Measurements from ENCODE around the gene SDK1. TPM values are rescaled to one million over a fixed set of nuclear protein-coding genes. Genes with fewer than 3 reads are reported as not detected.

Gene SDK1
- total RNA-seq, 1 donor from 2014 or later = 1.3 TPM

DNA sequence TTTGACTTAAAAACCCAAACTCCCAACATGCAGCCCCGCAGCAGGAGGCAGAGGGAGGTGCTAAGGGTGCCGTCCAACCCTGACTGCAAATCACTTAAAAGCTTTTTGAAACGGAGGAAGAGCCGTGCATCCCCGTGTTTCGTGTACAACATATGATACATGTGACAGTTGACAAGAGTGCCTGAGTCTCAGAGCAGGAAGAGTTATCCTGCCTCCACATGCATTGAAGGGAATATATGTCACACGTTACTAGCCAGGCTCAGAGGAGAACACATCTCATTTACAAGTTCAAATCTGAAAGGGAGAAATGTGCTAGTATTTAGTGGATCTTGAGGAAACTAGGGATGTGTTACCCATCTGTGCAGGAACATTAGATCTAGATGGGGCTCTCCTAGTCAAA lies 69.9 kb downstream of the SDK1 start:
- ChIA-PET POLR2A (no interaction called here), CTCF (no interaction called here)
- Mint-ChIP-seq H3K27me3 (peaks cover 41% of the 10 kb centered on the region), H3K36me3 (ENCODE audit: low read depth) (no peaks in the 10 kb centered on the region), H3K9me3 (no peaks in the 10 kb centered on the region), H3K27ac (no peak overlapping the region), H3K4me1 (peaks cover 7% of the 10 kb centered on the region), H3K4me3 (no peak overlapping the region)
- ATAC-seq (ENCODE audit: low read depth) (no peak), DNase-seq (no peak)
- intact Hi-C loops (cut with micrococcal nuclease) = no loop called here
- TF ChIP-seq CTCF (IDR thresholded peaks at IDR 0.05) = no peak

DNA sequence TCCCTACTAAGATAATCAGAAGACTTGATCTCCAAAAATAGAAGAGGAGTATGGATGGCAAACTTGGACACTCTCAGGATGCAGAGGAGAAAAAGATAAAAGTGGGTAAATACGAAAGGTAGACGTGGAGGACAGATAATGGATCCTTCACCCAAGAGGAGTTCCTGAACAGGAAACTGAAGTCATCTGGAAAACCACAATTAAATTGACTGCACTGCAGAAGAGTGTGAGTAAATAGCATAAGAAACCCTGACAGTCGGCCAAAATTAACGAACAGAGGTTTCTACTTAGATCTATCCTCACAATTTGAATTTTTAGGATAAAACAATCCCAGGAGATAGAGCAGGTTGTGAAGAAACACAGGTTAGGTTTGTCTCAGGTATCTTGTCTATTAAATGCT lies 70.5 kb downstream of the SDK1 start:
- Mint-ChIP-seq H3K9me3 (no peaks in the 10 kb centered on the region), H3K27me3 (peaks cover 35% of the 10 kb centered on the region), H3K4me1 (peaks cover 7% of the 10 kb centered on the region), H3K27ac (no peak overlapping the region), H3K36me3 (ENCODE audit: low read depth) (no peaks in the 10 kb centered on the region), H3K4me3 (no peak overlapping the region)
- DNase-seq = no peak
- CTCF ChIA-PET = no interaction called here
- no peak for ATAC-seq (ENCODE audit: low read depth)
- POLR2A ChIA-PET = no interaction called here
- intact Hi-C loops (cut with micrococcal nuclease) = no loop called here
- TF ChIP-seq CTCF (IDR thresholded peaks at IDR 0.05) = no peak

GRCh38 chr7:3374239-3374638 lies 73.2 kb downstream of the SDK1 start:
- Mint-ChIP-seq H3K4me1 (peaks cover 7% of the 10 kb centered on the region), H3K27ac (no peak overlapping the region), H3K4me3 (no peak overlapping the region), H3K36me3 (ENCODE audit: low read depth) (no peaks in the 10 kb centered on the region), H3K27me3 (peaks cover 34% of the 10 kb centered on the region), H3K9me3 (no peaks in the 10 kb centered on the region)
- no peak for ATAC-seq (ENCODE audit: low read depth)
- no peak for TF ChIP-seq CTCF (IDR thresholded peaks at IDR 0.05)
- ChIA-PET POLR2A (no interaction called here), CTCF (no interaction called here)
- DNase-seq = no peak
- intact Hi-C loops (cut with micrococcal nuclease) = no loop called here

GRCh38 chr7:3378390-3379150 lies 77.5 kb downstream of the SDK1 start:
- intact Hi-C loops (cut with micrococcal nuclease) = no loop called here
- ChIA-PET POLR2A (no interaction called here), CTCF (no interaction called here)
- H3K4me1 Mint-ChIP-seq = no peaks in the 10 kb centered on the region
- H3K36me3 Mint-ChIP-seq (ENCODE audit: low read depth) = no peaks in the 10 kb centered on the region
- no peak overlapping the region for H3K4me3 Mint-ChIP-seq
- no peaks in the 10 kb centered on the region for H3K9me3 Mint-ChIP-seq
- H3K27me3 Mint-ChIP-seq = peaks cover 33% of the 10 kb centered on the region
- ATAC-seq (ENCODE audit: low read depth) (no peak), DNase-seq (no peak)
- H3K27ac Mint-ChIP-seq = no peak overlapping the region
- TF ChIP-seq CTCF (IDR thresholded peaks at IDR 0.05) = no peak

DNA sequence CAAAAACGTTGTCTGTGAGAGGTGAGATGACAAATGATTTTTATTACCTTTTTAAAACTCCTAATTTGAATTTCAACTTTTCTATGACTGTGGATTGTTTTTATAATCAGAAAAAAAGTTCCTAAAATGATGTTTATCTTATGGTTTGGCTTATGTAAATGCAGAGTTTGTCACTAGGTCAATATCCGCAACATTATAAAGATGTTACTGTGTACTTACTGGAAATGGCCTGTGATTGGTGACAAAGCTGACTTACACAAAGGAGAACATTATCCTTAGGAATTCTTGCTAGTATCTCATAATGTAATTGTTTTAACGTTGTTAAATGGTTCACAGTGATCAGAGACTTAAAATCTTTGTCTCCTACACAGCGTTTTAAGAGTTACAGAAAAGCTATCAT lies 79.0 kb downstream of the SDK1 start:
- ChIA-PET CTCF (no interaction called here), POLR2A (no interaction called here)
- Mint-ChIP-seq H3K4me3 (no peak overlapping the region), H3K27ac (no peak overlapping the region), H3K36me3 (ENCODE audit: low read depth) (no peaks in the 10 kb centered on the region), H3K4me1 (no peaks in the 10 kb centered on the region), H3K9me3 (no peaks in the 10 kb centered on the region), H3K27me3 (peaks cover 29% of the 10 kb centered on the region)
- no peak for ATAC-seq (ENCODE audit: low read depth)
- intact Hi-C loops (cut with micrococcal nuclease) = no loop called here
- no peak for DNase-seq
- TF ChIP-seq CTCF (IDR thresholded peaks at IDR 0.05) = no peak

Data from activated B cell treated with CpG ODN at 0.5 μM for 24 hours (primary cell).